Measurements from ENCODE around the gene ACAD9.

GRCh38 chr3:128931046-128931445, 51.6 kb downstream of the ACAD9 start:
- no peak for TF ChIP-seq CTCF (IDR thresholded peaks at IDR 0.05)
- no peak for TF ChIP-seq POLR2AphosphoS5 (IDR thresholded peaks at IDR 0.05)
- no peak for TF ChIP-seq POLR2A (IDR thresholded peaks at IDR 0.05)
- TF ChIP-seq EP300 (IDR thresholded peaks at IDR 0.05) = no peak
